Natural killer cell (primary cell): ENCODE results near the gene TMEM198. TPM values are rescaled to one million over a fixed set of nuclear protein-coding genes. Genes with fewer than 3 reads are reported as not detected.

Experiments
- ATAC-seq, 3 donors: fragments of 150-1000 bp in 2 of 3; fragments of 200-7000 bp in 1 of 3; cut with Tn5 transposase; 1 replicate in 1 of 3; 2 replicates in 2 of 3; pipeline ENCODE4 v1.10.0; 2021; ENCODE audit warnings: mild to moderate bottlenecking in 2 of 3, moderate library complexity in 2 of 3
- DNase-seq, 2 donors: peaks; one replicate each; pipeline versions ENCODE4 v3.0.0 to v3.0.0-alpha.2; 2013 to 2021; ENCODE audit warnings: mixed read lengths in 1 of 2
- H3K27ac ChIP-seq: one replicate; pipeline ENCODE4 v1.5.1; 2013; ENCODE audit warnings: mild to moderate bottlenecking, low read length
- H3K27me3 ChIP-seq: one replicate; pipeline ENCODE4 v1.6.1; 2013; ENCODE audit warnings: low read length; ENCODE audit not compliant: control insufficient read depth, insufficient read depth
- H3K36me3 ChIP-seq: one replicate; pipeline ENCODE4 v1.6.1; 2013; ENCODE audit warnings: low read length; ENCODE audit not compliant: control insufficient read depth, insufficient read depth
- H3K4me1 ChIP-seq: one replicate; pipeline ENCODE4 v1.6.1; 2013; ENCODE audit warnings: low read length; ENCODE audit not compliant: control insufficient read depth, insufficient read depth
- H3K4me3 ChIP-seq: one replicate; pipeline ENCODE4 v1.5.1; 2013; ENCODE audit warnings: low read length
- H3K9me3 ChIP-seq: one replicate; pipeline ENCODE4 v1.6.1; 2013; ENCODE audit warnings: low read length; ENCODE audit not compliant: control insufficient read depth, insufficient read depth
- H3K27ac Mint-ChIP-seq, 2 donors: one replicate each; pipeline ENCODE4 v1.8.0; 2022; ENCODE audit warnings: mild to moderate bottlenecking in 2 of 2, mixed read lengths in 2 of 2, moderate library complexity in 1 of 2
- H3K27me3 Mint-ChIP-seq, 2 donors: one replicate each; pipeline ENCODE4 v1.8.0; 2022; ENCODE audit warnings: low read depth in 2 of 2, mixed read lengths in 2 of 2
- H3K36me3 Mint-ChIP-seq: one replicate; pipeline ENCODE4 v1.8.0; 2022; ENCODE audit warnings: mixed read lengths
- H3K4me1 Mint-ChIP-seq, 2 donors: one replicate each; pipeline ENCODE4 v1.8.0; 2022; ENCODE audit warnings: mixed read lengths in 2 of 2
- H3K4me3 Mint-ChIP-seq: one replicate; pipeline ENCODE4 v1.8.0; 2022; ENCODE audit warnings: mild to moderate bottlenecking, moderate library complexity, mixed read lengths
- H3K9me3 Mint-ChIP-seq, 2 donors: one replicate each; pipeline ENCODE4 v1.8.0; 2022; ENCODE audit warnings: mixed read lengths in 2 of 2
- CTCF ChIP-seq: fragments of 200-600 bp; IDR thresholded peaks from one replicate; pipeline ENCODE4 v1.8.0; 2022; ENCODE audit warnings: antibody characterized with exemption
- WGBS: methylation state at CpG from one replicate; pipeline ENCODE4 v1.1.7; 2013; ENCODE audit warnings: missing lambda C conversion rate; ENCODE audit not compliant: insufficient coverage; 5-methylcytosine and 5-hydroxymethylcytosine counted together
- intact Hi-C: fragments of 100-400 bp; cut with micrococcal nuclease; formaldehyde crosslinking; loops from one replicate; pipeline ENCODE4 v1.14.2; 2022
- total RNA-seq, 4 donors: library from RNA; stranded (reverse); fragments of 120-200 nt in 1 of 4; gene quantifications; one replicate each; pipeline versions ENCODE4 v1.2.3 to v1.2.4, GENCODE V29; 2013 to 2022

TMEM198 gene
- total RNA-seq, 3 donors from 2014 or later (not counting 1 experiment from before 2014, with no cell fraction given) = 1.7 to 2.3 (median 1.8) TPM

GRCh38 chr2:219519526-219519916 is 24.3 kb upstream of the TMEM198 start:
- Mint-ChIP-seq H3K9me3 (no peaks in the 10 kb centered on the region), H3K27me3 (peaks cover 64 to 67% of the 10 kb centered on the region in 2 donors), H3K4me1 (peaks cover 0 to 11% of the 10 kb centered on the region in 2 donors), H3K4me3 (no peak overlapping the region), H3K27ac (no peak overlapping the region), H3K36me3 (no peaks in the 10 kb centered on the region)
- intact Hi-C loops = no loop called here
- Histone ChIP-seq H3K36me3 (no peaks in the 10 kb centered on the region), H3K9me3 (no peaks in the 10 kb centered on the region), H3K27ac (no peak overlapping the region), H3K4me1 (peaks cover 2% of the 10 kb centered on the region), H3K4me3 (no peak overlapping the region), H3K27me3 (peaks cover 21% of the 10 kb centered on the region)
- no peak for TF ChIP-seq CTCF
- ATAC-seq (no peak), DNase-seq (no peak)
- WGBS = 92% methylated on average over 9 of the region's 9 CpGs

- intact Hi-C loops = no loop called here
- no peak overlapping the region for H3K4me3 Mint-ChIP-seq
- H3K4me1 Mint-ChIP-seq = peaks cover 0 to 11% of the 10 kb centered on the region in 2 donors
- no peaks in the 10 kb centered on the region for H3K9me3 ChIP-seq
- H3K27ac ChIP-seq = no peak overlapping the region
- DNase-seq (no peak), ATAC-seq (no peak)
- H3K36me3 ChIP-seq = no peaks in the 10 kb centered on the region
- TF ChIP-seq CTCF = no peak
- H3K27ac Mint-ChIP-seq = no peak overlapping the region
- H3K9me3 Mint-ChIP-seq = no peaks in the 10 kb centered on the region
- no peak overlapping the region for H3K4me3 ChIP-seq
- H3K27me3 ChIP-seq = peaks cover 20% of the 10 kb centered on the region
- peaks cover 68 to 72% of the 10 kb centered on the region in 2 donors for H3K27me3 Mint-ChIP-seq
- WGBS = 74% methylated on average over 8 of the region's 8 CpGs
- H3K4me1 ChIP-seq = peaks cover 2% of the 10 kb centered on the region
- H3K36me3 Mint-ChIP-seq = no peaks in the 10 kb centered on the region
Measured at GRCh38 chr2:219520079-219520478, 23.7 kb upstream of the TMEM198 start.

- Mint-ChIP-seq H3K4me1 (peaks cover 0 to 11% of the 10 kb centered on the region in 2 donors), H3K36me3 (no peaks in the 10 kb centered on the region), H3K9me3 (no peaks in the 10 kb centered on the region), H3K27ac (no peak overlapping the region), H3K27me3 (peaks cover 69 to 74% of the 10 kb centered on the region in 2 donors), H3K4me3 (no peak overlapping the region)
- Histone ChIP-seq H3K36me3 (no peaks in the 10 kb centered on the region), H3K27me3 (peaks cover 27% of the 10 kb centered on the region), H3K9me3 (no peaks in the 10 kb centered on the region), H3K27ac (no peak overlapping the region), H3K4me3 (no peak overlapping the region), H3K4me1 (peaks cover 2% of the 10 kb centered on the region)
- DNase-seq (peak in 1 of 2 donors; percentile 34), ATAC-seq (peak in 1 of 3 donors; percentile 37)
- WGBS = 8% methylated on average over 13 of the region's 14 CpGs
- intact Hi-C loops = no loop called here
- TF ChIP-seq CTCF = no peak
Measured at GRCh38 chr2:219521066-219521880, 22.6 kb upstream of the TMEM198 start.
